HCT116 (cell line): Measurements from ENCODE around the gene COX4I2. TPM values are rescaled to one million over a fixed set of nuclear protein-coding genes. Genes with fewer than 3 reads are reported as not detected.
"Not testable (repeated sequence)": the region's sequence is repeated elsewhere in the genome, so short reads cannot be mapped to it uniquely, and the experiment has no call there.

ENCODE experiments used
- ATAC-seq: fragments of 200-7000 bp; cut with Tn5 transposase; 2 replicates; pipeline ENCODE4 v1.9.1; 2020; ENCODE audit warnings: mild to moderate bottlenecking, moderate library complexity
- BruUV-seq: library from RNA; stranded (reverse); fragments of 400-500 nt; replicated peaks from 2 replicates; lab custom pipeline; 2021; lab: Mats Ljungman, UMichigan
- CTCF ChIA-PET: fragments of 300-600 bp; sonication (Branson Sonifier 250); formaldehyde crosslinking; loops from one replicate; lab custom pipeline; 2021; ENCODE audit warnings: antibody characterized with exemption; lab: Charles Lee
- POLR2A ChIA-PET: fragments of 300-600, 350-600 bp; sonication (Branson Sonifier 250); formaldehyde crosslinking; loops from one replicate; lab custom pipeline; 2021; ENCODE audit warnings: antibody characterized with exemption; lab: Charles Lee
- RAD21 ChIA-PET, 2 experiments: fragments of 300-600 bp; sonication (Branson Sonifier 250); formaldehyde crosslinking; loops; one replicate each; lab custom pipeline; 2023; ENCODE audit warnings: low total read pairs in 2 of 2; ENCODE audit not compliant: uncharacterized antibody in 2 of 2, unreplicated experiment in 2 of 2, low non-redundant PET in 1 of 2; lab: Charles Lee
- DNase-seq: peaks from one replicate; pipeline ENCODE4 v3.0.0-alpha.2; 2010; ENCODE audit warnings: low read depth, low spot score
- H2AFZ ChIP-seq: fragments of 200-600 bp; shearing (Covaris generic), sonication (generic); 2 replicates; pipeline ENCODE4 v1.6.1; 2017; ENCODE audit warnings: low read depth, mixed run types, mixed read lengths, antibody characterized with exemption, low read length; ENCODE audit not compliant: poor library complexity, severe bottlenecking
- H3K27ac ChIP-seq: 2 replicates; pipeline ENCODE4 v1.5.1; 2012; ENCODE audit warnings: low read depth, low read length
- H3K27me3 ChIP-seq: fragments of 200-600 bp; sonication (generic); 2 replicates; pipeline ENCODE4 v1.6.1; 2016; ENCODE audit warnings: mixed run types, low read length, mixed read lengths; ENCODE audit not compliant: insufficient read depth
- H3K36me3 ChIP-seq, 2 experiments: fragments of 200-500 bp in 1 of 2; fragments of 200-600 bp in 1 of 2; sonication (Bioruptor generic) in 1 of 2; sonication (generic) in 1 of 2; 2 replicates each; pipeline versions ENCODE4 v1.5.1 to v1.6.1; 2014 to 2016; ENCODE audit warnings: low read length in 2 of 2, inconsistent platforms in 1 of 2, mixed read lengths in 1 of 2, mixed run types in 1 of 2; ENCODE audit not compliant: insufficient read depth in 2 of 2, control insufficient read depth in 1 of 2
- H3K4me1 ChIP-seq, 2 experiments: fragments of 200-600 bp in 1 of 2; sonication (generic) in 1 of 2; 2 replicates each; pipeline versions ENCODE4 v1.5.1 to v1.6.1; 2012 to 2017; ENCODE audit warnings: low read length in 2 of 2, inconsistent platforms in 1 of 2, mild to moderate bottlenecking in 1 of 2, mixed read lengths in 1 of 2, mixed run types in 1 of 2, moderate library complexity in 1 of 2; ENCODE audit not compliant: insufficient read depth in 2 of 2, control insufficient read depth in 1 of 2
- H3K4me2 ChIP-seq: fragments of 200-600 bp; sonication (generic); 2 replicates; pipeline ENCODE4 v1.6.1; 2017; ENCODE audit warnings: mixed run types, low read length, mixed read lengths
- H3K4me3 ChIP-seq, 2 experiments: fragments of 200-600 bp in 1 of 2; sonication (generic) in 1 of 2; replicated peaks in 1 of 2; 2 replicates each; pipeline ENCODE4 v1.5.1; 2011 to 2016; ENCODE audit warnings: low read length in 2 of 2, control low read depth in 1 of 2, low read depth in 1 of 2, mild to moderate bottlenecking in 1 of 2, mixed read lengths in 1 of 2, mixed run types in 1 of 2
- H3K79me2 ChIP-seq: fragments of 200-600 bp; sonication (generic); 2 replicates; pipeline ENCODE4 v1.6.1; 2017; ENCODE audit warnings: mild to moderate bottlenecking, mixed run types, low read length, moderate library complexity, mixed read lengths; ENCODE audit not compliant: insufficient read depth
- H3K9ac ChIP-seq: fragments of 200-600 bp; sonication (generic); 2 replicates; pipeline ENCODE4 v1.6.1; 2016; ENCODE audit warnings: low read length, mixed read lengths
- H3K9me2 ChIP-seq: fragments of 200-600 bp; sonication (generic), shearing (Covaris generic); 2 replicates; pipeline ENCODE4 v1.6.1; 2017; ENCODE audit warnings: mixed run types, mild to moderate bottlenecking, moderate library complexity; ENCODE audit not compliant: insufficient read depth
- H3K9me3 ChIP-seq, 2 experiments: fragments of 200-500 bp in 1 of 2; fragments of 200-600 bp in 1 of 2; sonication (Bioruptor generic) in 1 of 2; sonication (generic) in 1 of 2; 2 replicates each; pipeline ENCODE4 v1.6.1; 2014 to 2017; ENCODE audit warnings: low read length in 2 of 2, mixed read lengths in 2 of 2, inconsistent platforms in 1 of 2, low read depth in 1 of 2, mild to moderate bottlenecking in 1 of 2, mixed run types in 1 of 2, moderate library complexity in 1 of 2; ENCODE audit not compliant: control insufficient read depth in 1 of 2, insufficient read depth in 1 of 2
- H4K20me1 ChIP-seq: fragments of 200-600 bp; sonication (generic), shearing (Covaris generic); 2 replicates; pipeline ENCODE4 v1.6.1; 2017; ENCODE audit warnings: mixed run types, mild to moderate bottlenecking, moderate library complexity; ENCODE audit not compliant: insufficient read depth
- CBX3 ChIP-seq: IDR thresholded peaks from 2 replicates; pipeline ENCODE4 v1.6.1; 2012; ENCODE audit warnings: low read depth
- CEBPB ChIP-seq: IDR thresholded peaks from 2 replicates; pipeline ENCODE4 v1.6.1; 2012; ENCODE audit warnings: low read depth
- CTCF ChIP-seq, 3 experiments: fragments of 200-600 bp in 1 of 3; sonication (generic) in 1 of 3; IDR thresholded peaks in 2 of 3; conservative IDR thresholded peaks in 1 of 3; 2 replicates each; pipeline ENCODE4 v1.5.1; 2012 to 2017; ENCODE audit warnings: low read depth in 2 of 3, low read length in 2 of 3, antibody characterized with exemption in 1 of 3, borderline replicate concordance in 1 of 3, control low read depth in 1 of 3, mild to moderate bottlenecking in 1 of 3, mixed read lengths in 1 of 3, mixed run types in 1 of 3, moderate library complexity in 1 of 3; ENCODE audit not compliant: insufficient read depth in 1 of 3
- EGR1 ChIP-seq: IDR thresholded peaks from 2 replicates; pipeline ENCODE4 v1.6.1; 2012; ENCODE audit warnings: low read depth
- POLR2AphosphoS5 ChIP-seq: IDR thresholded peaks from 2 replicates; pipeline ENCODE4 v1.6.1; 2011; ENCODE audit warnings: mild to moderate bottlenecking, low read depth, low read length, moderate library complexity
- RAD21 ChIP-seq: IDR thresholded peaks from 2 replicates; pipeline ENCODE4 v1.6.1; 2012; ENCODE audit warnings: low read depth, mild to moderate bottlenecking
- REST ChIP-seq: IDR thresholded peaks from 2 replicates; pipeline ENCODE4 v1.6.1; 2012; ENCODE audit warnings: low read depth
- SP1 ChIP-seq: IDR thresholded peaks from 2 replicates; pipeline ENCODE4 v1.6.1; 2012; ENCODE audit warnings: low read depth
- SRF ChIP-seq: IDR thresholded peaks from 2 replicates; pipeline ENCODE4 v1.6.1; 2012; ENCODE audit warnings: low read depth
- TCF7L2 ChIP-seq: IDR thresholded peaks from 2 replicates; pipeline ENCODE4 v1.7.0; 2011; ENCODE audit warnings: borderline replicate concordance, inconsistent platforms; ENCODE audit not compliant: insufficient read depth, insufficient read length; ENCODE audit errors: extremely low read depth
- YY1 ChIP-seq: IDR thresholded peaks from 2 replicates; pipeline ENCODE4 v1.6.1; 2011; ENCODE audit warnings: low read length, low read depth, moderate library complexity, mild to moderate bottlenecking; ENCODE audit not compliant: insufficient replicate concordance; ENCODE audit errors: extremely low read depth
- ZFX ChIP-seq: fragments of 450-650 bp; IDR thresholded peaks from 2 replicates; pipeline ENCODE4 v1.6.1; 2017
- intact Hi-C: fragments of 100-400 bp; cut with micrococcal nuclease; formaldehyde crosslinking; loops from 2 replicates; pipeline ENCODE4 v1.10.0; 2022
- total RNA-seq: library from RNA; stranded (reverse); gene quantifications from one replicate; pipeline ENCODE4 v1.2.1, GENCODE V29; 2021; ENCODE audit not compliant: unreplicated experiment
- TF ChIP-seq, protein P1 (sequence below): IDR thresholded peaks from 2 replicates; pipeline ENCODE4 v1.6.1; 2012

COX4I2 gene
- total RNA-seq, 1 experiment from 2014 or later, result not detected

DNA sequence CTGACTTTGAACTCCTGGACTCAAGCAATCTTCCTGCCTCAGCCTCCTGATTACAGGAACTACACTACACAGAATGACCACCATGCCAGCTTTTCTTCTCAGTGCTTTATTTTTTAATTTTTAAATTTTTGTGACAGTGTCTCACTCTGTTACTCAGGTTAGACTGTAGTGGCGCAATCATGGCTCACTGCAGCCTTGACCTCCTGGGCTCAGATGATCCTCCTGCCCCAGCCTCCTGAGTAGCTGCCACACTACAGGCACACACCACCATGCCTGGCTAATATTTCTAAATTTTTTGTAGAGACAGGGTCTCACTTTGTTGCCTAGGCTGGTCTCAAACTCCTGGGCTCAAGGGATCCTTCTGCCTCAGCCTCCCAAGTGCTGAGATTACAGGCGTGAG, 31.2 kb downstream of the COX4I2 start:
- H3K27me3 ChIP-seq, CTCF ChIA-PET, DNase-seq, POLR2A ChIA-PET, H3K27ac ChIP-seq, ATAC-seq, H3K9me2 ChIP-seq, H3K9me3 ChIP-seq, H2AFZ ChIP-seq, BruUV-seq, H3K4me3 ChIP-seq, RAD21 ChIA-PET, intact Hi-C loops, H3K9ac ChIP-seq, H4K20me1 ChIP-seq, H3K4me2 ChIP-seq: not testable (repeated sequence)
- Histone ChIP-seq H3K4me1 (peaks cover 32 to 91% of the 10 kb centered on the region in 2 experiments), H3K36me3 (peaks cover 2 to 62% of the 10 kb centered on the region in 2 experiments; a peak in 2 of 4 replicates), H3K79me2 (peaks cover 98% of the 10 kb centered on the region)

DNA sequence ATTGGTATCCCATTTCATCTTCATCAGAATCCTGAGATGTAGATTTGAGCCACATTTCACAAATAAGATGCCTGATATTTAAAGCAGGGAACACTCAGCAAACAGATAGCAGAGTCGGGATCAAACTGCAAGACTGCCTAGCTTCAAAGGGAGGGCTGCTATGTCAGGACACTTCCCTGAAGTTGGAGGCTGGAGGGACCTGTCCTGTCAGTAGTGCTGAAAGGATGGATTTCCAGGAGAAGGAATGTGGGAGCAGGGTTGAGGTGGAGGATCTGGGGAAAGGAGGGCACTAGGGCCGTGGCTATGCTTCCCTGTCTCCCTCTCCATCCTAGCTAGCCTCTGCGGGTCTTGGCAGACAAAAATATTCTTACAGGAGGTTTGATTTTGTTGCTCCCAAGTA, 32.2 kb downstream of the COX4I2 start:
- ATAC-seq (no peak), DNase-seq (no peak)
- Histone ChIP-seq H3K4me3 (no peak overlapping the region), H3K9ac (peak overlapping the region; percentile 8; the same call in 1 of the 2 replicates), H3K9me2 (no peaks in the 10 kb centered on the region), H3K4me2 (no peak overlapping the region), H3K4me1 (peaks cover 27 to 91% of the 10 kb centered on the region in 2 experiments), H3K36me3 (peaks cover 2 to 69% of the 10 kb centered on the region in 2 experiments; a peak in 2 of 4 replicates), H3K27ac (peak overlapping the region; percentile 22), H3K9me3 (no peaks in the 10 kb centered on the region), H3K27me3 (no peaks in the 10 kb centered on the region), H3K79me2 (peaks cover 99% of the 10 kb centered on the region), H4K20me1 (no peaks in the 10 kb centered on the region), H2AFZ (no peak overlapping the region)
- ChIA-PET POLR2A (no interaction called here), CTCF (interaction anchor here (1.2 kb wide), 1 partner anchor 8 kb away, joined by 5 read pairs; no protein-coding TSS in a partner anchor), RAD21 (no interaction called here)
- BruUV-seq, result no TSS peak
- intact Hi-C loops, result no loop called here
- TF ChIP-seq RAD21, result no peak
- TF ChIP-seq EGR1, result no peak
- no peak for TF ChIP-seq YY1
- TF ChIP-seq CBX3, result no peak
- TF ChIP-seq SRF, result no peak
- TF ChIP-seq, protein P1, sequence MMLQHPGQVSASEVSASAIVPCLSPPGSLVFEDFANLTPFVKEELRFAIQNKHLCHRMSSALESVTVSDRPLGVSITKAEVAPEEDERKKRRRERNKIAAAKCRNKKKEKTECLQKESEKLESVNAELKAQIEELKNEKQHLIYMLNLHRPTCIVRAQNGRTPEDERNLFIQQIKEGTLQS, result no peak
- TF ChIP-seq TCF7L2, result no peak
- no peak for TF ChIP-seq SP1
- no peak for TF ChIP-seq ZFX
- no peak for TF ChIP-seq REST
- TF ChIP-seq POLR2AphosphoS5, result no peak
- TF ChIP-seq CEBPB, result no peak
- no peak for TF ChIP-seq CTCF (IDR thresholded peaks at IDR 0.05 in 2 of 3, conservative IDR thresholded peaks at IDR 0.05 in 1 of 3; ENCODE audit: borderline replicate concordance in 1 of 3, insufficient read depth in 1 of 3, low read depth in 2 of 3, low read length in 2 of 3)
